Neural cell (in vitro differentiated cells): ENCODE data around the gene FBLN2.

Source experiments
- EP300 ChIP-seq: fragments of 450-650 bp; conservative IDR thresholded peaks from 2 replicates; pipeline ENCODE4 v1.6.1; 2014; ENCODE audit warnings: antibody characterized with exemption, mild to moderate bottlenecking, moderate library complexity; ENCODE audit not compliant: poor library complexity, severe bottlenecking
- EZH2 ChIP-seq: fragments of 200-600, 300-800 bp; shearing (Covaris generic), sonication (generic); IDR thresholded peaks from 2 replicates; pipeline ENCODE4 v1.6.1; 2014; ENCODE audit warnings: antibody characterized with exemption, low read length, borderline replicate concordance, mild to moderate bottlenecking; ENCODE audit not compliant: insufficient read depth, poor library complexity, severe bottlenecking
- MXI1 ChIP-seq: fragments of 450-650 bp; conservative IDR thresholded peaks from 2 replicates; pipeline ENCODE4 v1.6.1; 2014; ENCODE audit warnings: antibody characterized with exemption, mild to moderate bottlenecking; ENCODE audit not compliant: poor library complexity, severe bottlenecking
- POLR2AphosphoS5 ChIP-seq: IDR thresholded peaks from 2 replicates; pipeline ENCODE4 v1.6.1; 2012
- RAD21 ChIP-seq: fragments of 450-650 bp; conservative IDR thresholded peaks from 2 replicates; pipeline ENCODE4 v1.6.1; 2014; ENCODE audit warnings: antibody characterized with exemption, mild to moderate bottlenecking, moderate library complexity
- TAF1 ChIP-seq: IDR thresholded peaks from 2 replicates; pipeline ENCODE4 v1.6.1; 2012; ENCODE audit warnings: low read depth
- TF ChIP-seq, protein P1 (sequence below): fragments of 450-650 bp; IDR thresholded peaks from 2 replicates; pipeline ENCODE4 v1.5.1; 2014; ENCODE audit warnings: antibody characterized with exemption, mild to moderate bottlenecking, moderate library complexity; ENCODE audit not compliant: poor library complexity, severe bottlenecking
- TF ChIP-seq, protein P2 (sequence below): IDR thresholded peaks from 2 replicates; pipeline ENCODE4 v1.6.1; 2012; ENCODE audit warnings: borderline replicate concordance

DNA sequence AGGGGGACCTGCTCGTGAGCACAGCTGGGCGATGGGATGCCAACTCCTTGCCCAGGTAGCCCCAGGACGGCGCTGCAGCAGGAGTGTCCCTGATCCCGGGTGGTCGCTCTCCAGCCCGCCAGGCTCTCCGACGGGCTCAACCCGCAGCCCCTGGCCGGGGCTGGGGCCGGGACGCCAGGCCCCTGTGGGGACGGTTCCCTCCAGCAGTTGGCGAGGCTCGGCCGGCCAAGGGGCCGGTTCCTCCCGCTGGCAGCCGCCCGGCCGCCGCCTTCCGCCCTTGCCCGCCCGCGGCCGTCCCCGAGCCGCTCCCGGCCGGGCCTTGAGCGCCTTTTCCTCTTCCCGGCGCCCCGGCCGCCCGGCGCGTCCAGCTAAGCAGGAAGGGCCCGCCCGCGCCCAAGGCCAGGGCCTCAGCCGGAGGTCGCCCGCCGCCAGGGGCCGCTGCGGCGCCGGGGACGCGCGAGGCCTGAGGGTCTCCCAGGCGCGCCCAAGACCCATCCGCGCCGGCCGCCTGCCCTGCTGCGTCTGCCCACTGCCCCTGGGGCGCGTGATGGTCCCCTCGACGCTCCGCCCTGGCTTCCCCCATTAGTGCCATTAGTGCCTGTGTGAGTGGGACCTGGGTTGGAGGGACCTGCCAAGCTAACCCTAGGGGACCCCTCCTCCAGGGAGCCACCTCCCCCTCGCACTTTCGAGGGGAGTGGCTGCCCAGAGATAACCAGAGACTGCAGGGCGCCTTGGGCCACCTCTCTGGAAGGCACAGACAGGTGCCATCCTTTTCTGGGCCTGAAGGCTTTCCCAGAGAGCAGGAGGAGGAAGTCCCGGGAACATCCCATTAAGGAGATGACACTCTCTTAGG lies 106.4 kb downstream of the FBLN2 start:
- TF ChIP-seq, protein P1, sequence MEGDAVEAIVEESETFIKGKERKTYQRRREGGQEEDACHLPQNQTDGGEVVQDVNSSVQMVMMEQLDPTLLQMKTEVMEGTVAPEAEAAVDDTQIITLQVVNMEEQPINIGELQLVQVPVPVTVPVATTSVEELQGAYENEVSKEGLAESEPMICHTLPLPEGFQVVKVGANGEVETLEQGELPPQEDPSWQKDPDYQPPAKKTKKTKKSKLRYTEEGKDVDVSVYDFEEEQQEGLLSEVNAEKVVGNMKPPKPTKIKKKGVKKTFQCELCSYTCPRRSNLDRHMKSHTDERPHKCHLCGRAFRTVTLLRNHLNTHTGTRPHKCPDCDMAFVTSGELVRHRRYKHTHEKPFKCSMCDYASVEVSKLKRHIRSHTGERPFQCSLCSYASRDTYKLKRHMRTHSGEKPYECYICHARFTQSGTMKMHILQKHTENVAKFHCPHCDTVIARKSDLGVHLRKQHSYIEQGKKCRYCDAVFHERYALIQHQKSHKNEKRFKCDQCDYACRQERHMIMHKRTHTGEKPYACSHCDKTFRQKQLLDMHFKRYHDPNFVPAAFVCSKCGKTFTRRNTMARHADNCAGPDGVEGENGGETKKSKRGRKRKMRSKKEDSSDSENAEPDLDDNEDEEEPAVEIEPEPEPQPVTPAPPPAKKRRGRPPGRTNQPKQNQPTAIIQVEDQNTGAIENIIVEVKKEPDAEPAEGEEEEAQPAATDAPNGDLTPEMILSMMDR: peak; percentile 83
- no peak for TF ChIP-seq EZH2
- TF ChIP-seq EP300: no peak
- no peak for TF ChIP-seq POLR2AphosphoS5
- TF ChIP-seq, protein P2, sequence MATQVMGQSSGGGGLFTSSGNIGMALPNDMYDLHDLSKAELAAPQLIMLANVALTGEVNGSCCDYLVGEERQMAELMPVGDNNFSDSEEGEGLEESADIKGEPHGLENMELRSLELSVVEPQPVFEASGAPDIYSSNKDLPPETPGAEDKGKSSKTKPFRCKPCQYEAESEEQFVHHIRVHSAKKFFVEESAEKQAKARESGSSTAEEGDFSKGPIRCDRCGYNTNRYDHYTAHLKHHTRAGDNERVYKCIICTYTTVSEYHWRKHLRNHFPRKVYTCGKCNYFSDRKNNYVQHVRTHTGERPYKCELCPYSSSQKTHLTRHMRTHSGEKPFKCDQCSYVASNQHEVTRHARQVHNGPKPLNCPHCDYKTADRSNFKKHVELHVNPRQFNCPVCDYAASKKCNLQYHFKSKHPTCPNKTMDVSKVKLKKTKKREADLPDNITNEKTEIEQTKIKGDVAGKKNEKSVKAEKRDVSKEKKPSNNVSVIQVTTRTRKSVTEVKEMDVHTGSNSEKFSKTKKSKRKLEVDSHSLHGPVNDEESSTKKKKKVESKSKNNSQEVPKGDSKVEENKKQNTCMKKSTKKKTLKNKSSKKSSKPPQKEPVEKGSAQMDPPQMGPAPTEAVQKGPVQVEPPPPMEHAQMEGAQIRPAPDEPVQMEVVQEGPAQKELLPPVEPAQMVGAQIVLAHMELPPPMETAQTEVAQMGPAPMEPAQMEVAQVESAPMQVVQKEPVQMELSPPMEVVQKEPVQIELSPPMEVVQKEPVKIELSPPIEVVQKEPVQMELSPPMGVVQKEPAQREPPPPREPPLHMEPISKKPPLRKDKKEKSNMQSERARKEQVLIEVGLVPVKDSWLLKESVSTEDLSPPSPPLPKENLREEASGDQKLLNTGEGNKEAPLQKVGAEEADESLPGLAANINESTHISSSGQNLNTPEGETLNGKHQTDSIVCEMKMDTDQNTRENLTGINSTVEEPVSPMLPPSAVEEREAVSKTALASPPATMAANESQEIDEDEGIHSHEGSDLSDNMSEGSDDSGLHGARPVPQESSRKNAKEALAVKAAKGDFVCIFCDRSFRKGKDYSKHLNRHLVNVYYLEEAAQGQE: no peak
- peak; percentile 83 for TF ChIP-seq RAD21
- no peak for TF ChIP-seq MXI1
- TF ChIP-seq TAF1: peak; percentile 30
